Umbilical cord (tissue), 2 donors: ENCODE measurements around the gene CMTM5. TPM values are rescaled to one million over a fixed set of nuclear protein-coding genes. Genes with fewer than 3 reads are reported as not detected.

Source experiments
- DNase-seq: peaks from one replicate; pipeline ENCODE4 v3.0.0-alpha.2; 2015; ENCODE audit warnings: low spot score
- total RNA-seq: library from RNA; depleted of rRNA; stranded (reverse); fragments of >200 nt; gene quantifications from one replicate; pipeline ENCODE4 v1.2.3, GENCODE V29; 2014; ENCODE audit warnings: low replicate concordance; ENCODE audit not compliant: insufficient read depth

Gene CMTM5
- total RNA-seq = 0.96 TPM

DNA sequence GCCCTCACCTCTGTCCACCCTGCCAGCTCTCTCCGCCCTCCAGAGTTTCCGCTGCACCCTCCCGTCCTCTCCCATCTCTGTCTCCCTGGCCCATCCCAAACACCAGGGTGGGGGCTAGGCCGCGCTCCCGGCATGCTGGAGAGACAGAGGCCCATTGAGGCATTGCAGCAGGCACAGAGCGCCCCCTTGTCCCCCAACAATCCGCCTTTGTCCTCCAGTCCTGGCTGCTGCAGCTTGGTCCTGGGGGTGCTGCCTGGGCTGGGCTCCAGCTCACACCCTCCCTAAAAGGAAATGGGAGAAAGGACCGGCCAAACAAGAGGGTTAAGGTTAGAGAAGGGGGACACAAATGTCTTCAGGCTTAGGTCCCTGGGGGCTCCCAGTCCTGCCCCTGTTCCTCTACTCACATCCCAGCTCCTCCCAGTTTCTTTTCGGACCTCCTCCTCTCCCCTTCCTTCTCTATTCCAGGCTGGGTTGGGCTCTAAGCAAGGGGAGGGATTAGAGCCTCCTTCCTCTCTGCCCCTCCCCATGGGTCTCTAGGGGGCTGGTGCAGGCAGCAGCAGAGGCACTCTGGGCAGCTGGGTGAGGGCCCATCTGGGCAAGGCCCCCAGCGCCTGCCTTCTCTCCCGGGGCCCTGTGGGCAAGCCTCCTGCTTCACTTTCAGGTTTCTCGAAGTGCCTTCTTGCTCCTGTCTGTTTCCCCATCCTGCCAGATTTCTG is at the start of gene CMTM5:
Gene CMTM5, plus strand, starts transcription at position 565 of the 716 bp plus-strand sequence. CDS start 206 bp downstream, outside the sequence.
- DNase-seq = peak; percentile 82

DNA sequence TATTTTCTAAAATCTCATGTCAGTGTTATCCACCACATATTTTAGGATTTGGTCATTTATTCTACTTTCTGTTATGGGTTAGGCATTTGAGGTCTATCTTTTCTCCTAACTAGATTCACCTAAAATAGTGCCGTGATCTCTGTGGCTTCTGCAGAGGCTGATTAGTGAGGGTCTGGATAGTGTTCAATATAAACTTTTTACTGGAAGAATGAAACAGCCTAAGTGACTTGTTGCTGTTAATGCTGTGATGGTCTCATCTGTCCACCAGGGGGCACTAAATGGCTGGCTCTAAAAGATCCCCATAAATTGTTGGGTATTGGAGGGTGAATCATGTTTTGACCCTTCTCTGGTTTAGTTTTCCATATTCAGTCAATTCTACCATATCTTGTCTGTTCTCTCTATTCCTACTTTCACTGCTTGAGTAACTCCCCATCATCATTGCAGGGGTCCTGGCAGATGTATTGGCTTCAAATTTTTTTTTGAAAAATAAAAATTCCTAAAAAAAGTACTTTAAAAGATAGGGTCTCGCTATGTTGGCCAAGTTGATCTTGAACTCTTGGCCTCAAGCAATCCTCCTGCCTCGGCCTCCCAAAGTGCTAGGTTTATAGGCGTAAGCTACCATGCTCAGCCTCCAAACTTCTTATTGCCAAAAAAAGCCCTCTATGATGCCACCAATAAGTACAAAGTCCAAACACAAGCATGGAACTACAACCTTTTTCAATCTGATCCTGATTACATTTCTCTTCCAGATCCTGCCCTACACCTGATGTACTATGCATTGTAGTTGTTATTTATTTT is 48.7 kb upstream of the CMTM5 start:
- DNase-seq = peak; percentile 86

GRCh38 chr14:23335623-23336022 is 41.2 kb upstream of the CMTM5 start:
- no peak for DNase-seq

GRCh38 chr14:23339506-23340268 is 37.2 kb upstream of the CMTM5 start:
- DNase-seq = no peak

DNA sequence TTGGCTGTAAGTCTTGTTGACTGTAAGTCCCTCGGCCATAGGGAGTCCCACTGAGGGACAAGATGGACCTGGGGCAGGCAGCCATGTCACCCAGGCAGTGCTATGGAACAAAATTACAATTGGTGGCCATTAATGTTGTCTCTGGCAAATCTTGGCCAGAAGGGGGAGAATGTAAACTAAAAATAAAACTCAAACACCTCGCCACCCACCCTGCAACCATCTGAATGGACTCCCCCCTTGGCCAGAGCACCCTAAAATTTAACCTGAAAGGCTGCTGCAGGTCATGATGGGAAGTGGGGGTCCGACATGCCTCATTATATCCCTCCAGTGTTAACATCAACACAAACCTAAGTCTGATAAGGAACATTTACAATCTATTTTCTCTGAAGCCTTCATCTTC is 32.4 kb upstream of the CMTM5 start:
- DNase-seq = no peak

GRCh38 chr14:23345987-23346692 is 30.7 kb upstream of the CMTM5 start:
- DNase-seq = no peak

DNA sequence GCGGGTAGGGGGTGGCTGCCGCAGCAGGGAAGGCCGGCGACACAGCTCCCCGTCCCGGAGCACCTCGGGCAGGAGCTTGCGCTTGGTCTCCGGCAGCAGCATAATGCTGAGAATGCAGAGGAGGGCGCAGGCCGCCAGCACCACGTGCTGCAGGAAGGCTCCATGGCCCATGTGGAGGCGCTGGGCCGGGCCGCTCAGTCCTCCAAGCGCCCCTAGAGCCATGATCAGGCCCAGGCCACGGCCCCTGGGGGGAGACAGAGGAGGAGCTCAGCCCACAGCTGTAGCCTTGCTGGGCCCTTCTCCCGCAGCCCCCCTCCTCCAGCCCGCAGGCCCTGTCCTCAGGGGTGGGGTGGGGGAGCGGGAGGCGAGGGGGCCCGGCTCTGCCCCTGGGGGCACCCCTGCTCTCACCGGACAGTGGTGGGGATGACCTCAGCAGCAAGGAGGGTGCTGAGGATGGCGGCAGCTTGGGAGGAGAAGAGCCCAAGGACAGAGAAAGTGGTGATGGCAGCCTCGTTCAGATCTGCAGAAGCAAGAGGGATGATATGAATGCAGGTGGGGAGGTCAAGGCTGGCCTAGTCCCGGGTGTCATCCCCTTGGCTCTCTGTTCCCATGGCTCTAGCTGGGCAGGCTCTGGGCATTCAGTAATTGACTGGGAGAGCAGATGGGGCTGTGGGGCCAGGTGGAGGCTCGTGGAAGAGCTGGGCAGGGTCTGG is 30.0 kb upstream of the CMTM5 start:
- DNase-seq = no peak

DNA sequence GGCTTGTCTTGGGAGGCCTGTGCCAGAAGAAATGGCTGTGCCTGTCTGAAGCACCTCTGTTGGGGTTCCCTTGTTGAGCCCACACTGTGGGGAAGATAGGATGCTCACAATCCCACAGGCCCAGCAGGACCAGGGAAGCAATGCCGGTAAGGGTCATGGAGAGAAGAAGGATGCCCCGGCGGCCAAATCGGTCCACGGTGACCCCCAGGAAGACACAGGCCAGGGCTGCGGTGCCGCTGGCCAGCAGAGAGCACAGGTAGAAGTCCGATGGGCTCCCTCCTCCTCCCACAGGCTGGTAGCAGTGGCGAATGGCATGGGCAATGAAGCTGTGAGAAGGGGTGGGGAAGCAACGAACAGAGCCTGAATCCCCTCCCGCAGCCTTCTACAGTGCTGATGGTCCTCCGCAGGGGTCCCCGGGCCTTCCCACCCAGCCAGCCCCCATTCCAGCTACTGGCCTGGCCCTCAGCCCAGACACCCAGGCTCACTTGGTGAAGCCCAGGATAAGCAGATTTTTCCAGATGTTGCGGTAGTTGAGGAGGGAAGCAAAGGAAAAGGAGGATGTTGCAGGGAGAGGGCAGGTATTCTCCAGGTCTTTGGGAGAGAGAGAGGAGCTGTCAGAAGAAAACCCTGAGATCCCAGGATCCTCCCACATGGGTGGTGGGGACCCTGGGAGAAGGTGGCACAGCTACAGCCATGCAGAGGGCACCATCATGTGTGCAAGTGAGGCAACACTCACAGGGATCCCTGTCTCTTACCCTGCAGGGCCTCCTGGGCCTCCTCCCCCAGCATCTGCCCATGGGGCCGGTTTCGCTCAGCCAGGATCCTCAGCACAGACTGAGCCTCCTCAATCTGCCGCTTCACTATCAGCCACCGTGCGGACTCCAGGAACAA is 29.2 kb upstream of the CMTM5 start:
- DNase-seq = no peak

DNA sequence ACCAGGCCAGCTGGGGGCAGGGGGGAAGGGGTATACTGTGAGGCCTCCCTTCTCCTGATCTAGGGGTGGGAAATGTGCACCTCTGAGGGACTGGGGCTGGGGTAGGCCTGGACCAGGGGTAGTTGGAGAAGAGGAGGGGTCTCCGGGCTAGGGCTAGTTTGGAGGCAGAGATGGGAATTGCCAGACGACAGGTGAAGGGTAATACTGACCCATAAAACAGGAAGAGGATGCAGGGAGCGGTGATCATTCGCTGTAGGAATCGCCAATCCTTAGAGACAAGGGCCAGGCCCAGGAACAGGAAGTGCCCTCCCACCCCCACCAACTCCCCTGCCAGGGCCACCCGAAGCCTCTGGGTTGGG is 28.6 kb upstream of the CMTM5 start:
- DNase-seq = no peak

DNA sequence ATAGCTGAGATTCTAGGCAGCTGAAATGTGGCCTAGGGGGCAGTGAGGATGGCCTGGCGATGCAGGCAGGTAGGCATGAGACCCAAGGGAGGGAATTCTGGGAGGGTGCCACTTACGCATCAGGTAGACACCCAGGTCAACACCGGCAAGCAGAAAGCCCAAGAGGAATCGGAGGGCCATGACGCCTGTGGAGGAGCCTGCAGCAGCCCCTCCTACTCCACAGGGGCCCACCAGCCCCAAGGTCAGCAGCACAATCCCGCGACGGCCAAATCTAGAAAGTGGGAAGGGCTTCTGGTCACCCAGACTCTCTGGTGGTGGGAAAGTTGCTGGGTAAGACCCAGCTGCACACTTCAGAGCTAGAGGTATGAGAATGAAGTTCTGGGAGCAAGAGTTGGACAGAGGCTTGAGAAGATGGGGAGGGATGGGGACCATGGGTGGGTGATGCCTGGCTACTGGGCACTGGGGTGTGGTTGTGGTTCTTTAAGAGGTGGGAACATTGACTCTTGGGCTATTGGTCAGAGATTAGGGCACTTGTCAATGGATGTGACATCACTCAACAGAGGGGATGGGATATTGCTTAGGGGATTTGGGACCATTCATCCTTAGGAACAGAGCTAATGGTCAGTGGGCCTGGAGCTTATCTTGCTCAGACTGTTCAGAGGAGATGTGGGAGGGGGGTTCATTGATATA is 27.5 kb upstream of the CMTM5 start:
- no peak for DNase-seq

- DNase-seq = peak; percentile 19
These were observed 25.0 kb upstream of the CMTM5 start for GRCh38 chr14:23351681-23352505.

- DNase-seq = peak; percentile 96
These were observed 24.1 kb upstream of the CMTM5 start, which contains the start of gene SLC22A17 for GRCh38 chr14:23352506-23353432. Gene SLC22A17 (minus strand): TSS chr14:23352887.

GRCh38 chr14:23353433-23353780 is 23.4 kb upstream of the CMTM5 start:
- no peak for DNase-seq

DNA sequence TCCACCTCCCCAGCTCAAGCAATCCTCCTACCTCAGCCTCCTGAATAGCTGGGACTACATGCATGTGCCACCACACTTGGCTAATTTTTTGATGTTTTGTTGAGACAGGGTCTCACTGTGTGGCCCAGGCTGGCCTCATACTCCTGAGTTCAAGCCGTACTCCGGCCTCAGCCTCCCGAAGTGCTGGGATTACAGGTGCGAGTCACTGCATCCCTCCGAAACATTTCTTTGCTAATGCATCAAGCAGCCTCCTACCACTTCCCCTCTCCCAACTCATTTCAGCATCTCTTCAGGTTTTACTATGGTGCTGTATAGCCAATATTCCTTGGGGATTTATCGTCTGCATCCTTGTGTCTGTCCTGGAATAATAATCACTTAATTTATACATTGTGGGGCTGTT is 21.9 kb upstream of the CMTM5 start:
- no peak for DNase-seq

DNA sequence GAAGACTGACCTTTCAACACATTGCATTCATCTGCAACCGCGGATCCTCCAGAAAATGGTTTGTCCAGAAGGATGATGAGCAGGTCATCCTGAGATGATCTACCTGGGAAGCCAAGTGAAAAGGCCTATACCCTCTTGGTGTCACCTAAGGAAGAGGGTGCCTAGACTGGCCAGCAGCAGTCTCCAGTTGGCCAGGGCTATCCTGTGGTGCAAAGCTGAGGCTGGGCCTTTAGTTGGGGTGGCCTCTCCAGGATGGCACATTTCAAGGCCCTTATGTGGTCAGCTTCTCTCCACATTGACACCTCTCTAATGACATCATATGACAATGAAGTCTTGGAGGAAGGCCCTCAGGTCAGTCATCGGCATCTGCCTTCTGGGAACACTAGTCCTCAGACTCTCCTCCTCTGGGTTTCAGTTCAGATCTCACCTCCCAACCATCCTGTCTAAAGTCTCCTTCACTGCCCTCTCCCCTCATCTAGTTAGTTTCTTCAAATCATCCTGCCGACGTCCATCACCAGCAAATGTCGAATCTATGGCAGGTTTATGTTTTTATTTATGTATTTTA is 20.9 kb upstream of the CMTM5 start:
- no peak for DNase-seq

DNA sequence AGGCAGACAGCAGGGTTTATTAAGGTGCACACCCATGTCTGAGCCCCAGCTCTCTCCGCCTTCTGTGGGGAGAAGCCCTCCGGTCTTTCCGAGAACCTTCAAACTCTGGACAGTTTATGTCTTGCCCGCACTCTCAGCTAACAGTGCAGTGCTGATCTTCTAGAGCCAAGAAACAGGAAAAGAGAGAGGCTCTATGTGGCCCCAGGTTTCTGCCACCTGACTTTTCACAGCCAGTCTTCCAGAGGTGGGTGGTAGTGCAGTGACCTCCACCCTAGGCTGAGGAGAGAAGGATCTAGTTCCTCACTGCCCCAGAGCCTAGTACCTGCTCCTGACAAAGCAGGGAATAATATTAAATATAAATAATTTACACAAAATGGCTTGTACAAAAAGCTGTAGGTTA is 20.2 kb upstream of the CMTM5 start:
- no peak for DNase-seq

DNA sequence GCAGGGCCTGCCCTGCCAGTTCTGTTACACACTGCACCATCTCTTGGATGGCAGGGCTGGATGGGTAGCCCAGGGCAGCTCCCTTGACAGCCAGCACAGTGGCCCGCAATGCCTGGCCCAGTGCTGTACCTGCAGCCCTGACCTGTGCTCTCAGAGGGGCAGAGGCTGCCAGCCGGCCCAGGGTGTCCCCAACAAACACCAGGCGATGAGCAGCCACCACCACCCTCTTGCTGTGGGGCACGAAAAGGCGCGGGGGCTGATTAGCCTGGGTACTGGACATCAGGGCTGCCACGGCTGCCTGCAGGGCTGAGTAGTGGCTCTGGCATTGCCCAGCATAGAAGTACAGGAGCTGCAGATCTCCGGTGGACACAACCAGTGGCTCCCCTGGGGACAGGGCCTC is 19.6 kb upstream of the CMTM5 start:
- no peak for DNase-seq
